DMS53 treated with DMSO at 0.1 percent for 48 hours (cell line): Measurements from ENCODE around the gene MNAT1.
A peak's percentile ranks its signal among the peaks of the same experiment; 100 is the strongest.
"Not testable (repeated sequence)": the region's sequence is repeated elsewhere in the genome, so short reads cannot be mapped to it uniquely, and the experiment has no call there.

Experiments
- DNase-seq: peaks from one replicate; lab custom pipeline; 2025; ENCODE audit not compliant: unreplicated experiment; lab: John Stamatoyannopoulos, UW

MNAT1 gene

DNA sequence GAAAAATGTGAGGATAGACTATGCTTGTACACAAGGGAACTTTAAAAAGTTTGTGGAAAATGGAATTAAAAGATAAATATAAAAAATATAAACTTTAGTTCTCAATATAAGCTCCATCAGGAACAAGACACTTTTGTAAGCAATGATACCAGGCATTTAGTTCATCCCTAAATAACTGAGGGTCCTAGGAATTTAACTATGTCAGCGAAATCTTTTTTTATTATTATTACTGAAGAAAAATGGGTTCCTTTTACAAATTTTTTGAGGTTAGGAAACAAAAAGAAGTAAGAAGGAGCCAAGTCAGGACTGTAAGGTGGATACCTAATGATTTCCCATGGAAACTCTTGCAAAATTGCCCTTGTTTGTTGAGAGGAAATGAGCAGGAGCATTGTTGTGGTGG is 143.6 kb downstream of the MNAT1 start:
- no peak for DNase-seq

DNA sequence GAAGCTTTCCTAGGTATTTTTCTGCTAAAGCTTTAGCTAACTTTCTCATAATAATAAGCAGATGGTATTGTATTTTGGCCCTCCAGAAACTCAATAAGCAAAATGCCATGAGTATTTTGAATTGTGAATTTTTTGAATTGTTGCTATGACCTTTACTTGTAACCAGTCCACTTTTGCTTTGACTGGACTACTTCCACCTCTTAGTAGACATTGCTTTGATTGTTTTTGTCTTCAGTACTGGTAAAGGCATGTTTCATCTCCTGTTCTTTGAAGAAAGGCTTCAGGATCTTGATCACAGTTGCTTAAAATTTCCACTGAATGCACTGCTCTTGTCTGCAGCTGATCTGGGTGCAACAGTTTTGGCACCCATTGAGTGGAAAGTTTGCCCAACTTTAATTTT is 144.0 kb downstream of the MNAT1 start:
- DNase-seq, result no peak

GRCh38 chr14:60882219-60882618 is 147.7 kb downstream of the MNAT1 start:
- DNase-seq, result no peak

DNA sequence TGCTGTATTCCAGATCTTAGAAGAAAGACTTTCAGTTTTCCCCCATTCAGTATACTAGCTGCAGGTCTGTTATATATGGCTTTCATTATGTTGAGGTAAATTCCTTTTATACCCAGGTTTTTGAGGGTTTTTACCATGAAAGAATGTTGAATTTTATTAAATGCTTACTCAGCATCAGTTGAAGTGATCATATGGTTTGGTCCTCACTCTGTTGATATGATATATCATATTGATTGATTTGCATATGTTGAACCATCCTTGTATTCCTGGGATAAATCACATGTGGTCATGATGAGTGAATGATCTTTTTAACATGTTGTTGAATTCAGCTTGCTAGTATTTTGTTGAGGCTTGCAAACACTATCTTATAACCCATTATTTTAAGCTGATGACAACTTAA is 149.6 kb downstream of the MNAT1 start:
- no peak for DNase-seq

- not testable (repeated sequence) for DNase-seq
These were observed 156.1 kb downstream of the MNAT1 start for GRCh38 chr14:60890636-60891035.

DNA sequence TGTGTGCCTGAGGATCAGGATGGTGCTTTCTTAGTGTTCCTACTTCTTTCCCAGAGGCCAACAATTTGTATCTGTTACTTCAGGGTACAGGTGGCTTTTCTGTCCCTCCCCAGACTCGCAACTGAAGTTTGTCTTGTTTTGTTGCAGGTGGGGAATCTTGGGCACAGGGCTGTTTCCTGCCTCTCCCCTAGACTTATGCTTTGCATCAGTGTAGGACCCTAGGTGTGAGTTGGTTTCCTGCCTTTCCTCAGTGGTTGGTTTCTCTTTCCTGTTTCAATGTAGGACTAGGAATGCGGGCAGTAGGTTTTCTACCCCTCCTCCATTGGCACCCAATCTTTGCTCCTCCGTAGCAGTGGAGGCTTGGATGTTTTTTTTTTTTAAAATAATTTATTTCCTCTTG is 159.3 kb downstream of the MNAT1 start:
- no peak for DNase-seq

DNA sequence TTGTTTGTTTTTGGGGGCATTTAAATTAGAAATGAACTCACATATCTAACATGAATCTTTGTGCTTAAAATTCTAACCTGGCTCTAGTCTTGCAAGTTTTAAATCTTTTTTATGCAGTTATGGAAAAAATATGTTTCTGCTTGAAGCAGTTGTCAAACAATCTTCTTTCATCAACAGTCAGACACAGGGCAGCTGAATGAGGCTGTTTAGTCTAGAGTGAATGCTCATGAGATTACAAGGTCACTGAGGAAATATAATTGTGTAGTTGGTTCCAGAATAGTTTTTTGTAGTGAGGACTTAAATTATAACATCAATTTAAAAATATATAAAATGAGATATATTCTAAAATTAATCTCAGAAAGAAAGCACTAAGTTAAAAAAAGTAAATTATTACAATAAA is 169.8 kb downstream of the MNAT1 start:
- no peak for DNase-seq

- DNase-seq, result no peak
These were observed 171.4 kb downstream of the MNAT1 start for GRCh38 chr14:60905923-60906322.

- DNase-seq, result no peak
These were observed 181.2 kb downstream of the MNAT1 start for GRCh38 chr14:60915781-60916180.

- DNase-seq, result no peak
These were observed 187.5 kb downstream of the MNAT1 start for GRCh38 chr14:60922050-60922449.

- no peak for DNase-seq
These were observed 190.7 kb downstream of the MNAT1 start for GRCh38 chr14:60925286-60925685.

- no peak for DNase-seq
These were observed 191.4 kb downstream of the MNAT1 start for GRCh38 chr14:60926002-60926401.

DNA sequence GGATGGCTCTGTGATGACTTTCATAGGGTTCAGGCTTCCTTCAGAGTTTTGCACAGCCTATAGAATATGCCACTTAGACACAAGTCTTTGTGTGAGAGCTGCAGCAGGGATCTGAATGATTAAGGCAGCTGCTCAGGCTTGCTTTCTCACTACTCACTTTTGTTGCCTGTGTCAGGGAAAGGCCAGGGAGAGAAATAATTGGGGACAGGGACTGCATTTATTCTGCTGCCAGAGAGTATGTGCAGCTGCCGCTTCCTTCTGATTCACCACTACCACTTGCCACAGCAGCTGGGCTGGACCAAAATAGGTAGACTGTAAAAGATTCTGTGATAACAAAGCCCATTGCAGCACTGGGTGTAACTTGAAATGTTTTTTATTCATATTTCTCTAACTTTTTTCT is 196.7 kb downstream of the MNAT1 start:
- DNase-seq, result peak; percentile 0

DNA sequence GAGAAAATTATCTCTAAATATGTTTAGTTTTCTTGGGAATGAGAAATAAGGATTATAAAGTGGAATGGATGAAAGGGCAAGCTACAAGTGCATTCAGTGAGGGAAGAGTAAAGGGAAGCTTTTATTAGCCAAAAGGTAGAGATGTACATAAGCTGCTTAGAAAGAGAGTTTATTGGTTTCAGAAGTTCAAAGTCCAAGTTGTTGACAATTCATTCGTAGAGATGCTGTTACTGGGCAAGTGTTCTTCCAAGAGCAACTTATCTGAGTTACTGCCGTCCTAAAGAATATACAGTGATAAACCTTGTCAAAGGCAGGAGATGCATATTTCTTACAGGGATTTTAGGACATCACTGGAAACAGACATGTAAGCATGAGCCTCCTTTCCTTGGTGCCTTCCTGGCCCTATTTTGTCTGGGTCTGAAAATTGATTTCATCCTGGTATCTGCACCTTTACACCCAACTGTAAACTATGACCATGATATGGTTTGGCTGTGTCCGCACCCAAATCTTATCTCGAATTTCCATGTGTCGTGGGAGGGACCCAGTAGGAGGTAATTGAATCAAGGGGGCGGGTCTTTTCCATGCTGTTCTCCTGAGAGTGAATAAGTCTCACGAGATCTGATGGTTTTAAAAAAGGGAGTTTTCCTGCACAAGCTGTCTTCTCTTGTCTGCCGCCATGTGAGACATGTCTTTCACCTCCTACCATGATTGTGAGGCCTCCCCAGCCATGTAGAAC is 199.5 kb downstream of the MNAT1 start:
- no peak for DNase-seq

GRCh38 chr14:60935319-60935718 is 200.8 kb downstream of the MNAT1 start:
- DNase-seq, result no peak

DNA sequence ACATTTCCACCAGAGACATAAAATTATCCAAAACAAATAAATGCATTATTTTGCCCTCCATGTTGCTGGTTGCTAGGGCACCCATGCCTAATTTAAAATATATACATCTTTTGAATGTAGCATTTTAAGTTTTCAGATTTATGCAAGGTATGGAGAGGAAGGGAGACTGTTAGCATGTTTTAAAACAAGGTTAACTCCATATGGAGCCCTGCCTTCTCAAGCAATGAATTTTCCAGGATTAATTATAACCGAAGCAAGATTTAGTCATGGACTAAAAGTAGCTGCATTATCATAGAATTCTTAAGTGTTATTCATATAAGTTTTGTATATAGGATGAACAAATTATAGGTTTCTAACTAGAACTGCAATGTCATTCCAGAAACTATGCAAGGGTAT is 209.1 kb downstream of the MNAT1 start:
- DNase-seq, result no peak

- DNase-seq, result no peak
These were observed 209.6 kb downstream of the MNAT1 start for GRCh38 chr14:60944204-60944603.

DNA sequence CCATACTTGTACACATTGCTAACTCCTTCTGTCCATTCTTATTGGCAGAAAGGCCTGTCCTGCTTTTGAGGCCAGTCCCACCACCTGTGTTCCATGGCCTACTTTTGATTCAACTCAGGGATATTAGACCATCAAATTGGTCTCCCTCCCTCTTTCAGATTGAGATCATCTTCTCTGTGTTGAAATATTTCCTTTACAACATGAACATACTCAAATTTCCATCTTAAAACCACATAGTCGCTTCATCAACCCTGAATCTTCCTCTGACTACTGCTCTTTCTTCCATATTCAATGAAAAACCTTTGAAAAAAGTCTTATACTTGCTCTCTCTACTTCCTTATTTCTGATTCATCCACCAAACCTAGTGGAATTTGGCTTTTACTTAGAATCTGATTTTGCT is 211.4 kb downstream of the MNAT1 start:
- no peak for DNase-seq

DNA sequence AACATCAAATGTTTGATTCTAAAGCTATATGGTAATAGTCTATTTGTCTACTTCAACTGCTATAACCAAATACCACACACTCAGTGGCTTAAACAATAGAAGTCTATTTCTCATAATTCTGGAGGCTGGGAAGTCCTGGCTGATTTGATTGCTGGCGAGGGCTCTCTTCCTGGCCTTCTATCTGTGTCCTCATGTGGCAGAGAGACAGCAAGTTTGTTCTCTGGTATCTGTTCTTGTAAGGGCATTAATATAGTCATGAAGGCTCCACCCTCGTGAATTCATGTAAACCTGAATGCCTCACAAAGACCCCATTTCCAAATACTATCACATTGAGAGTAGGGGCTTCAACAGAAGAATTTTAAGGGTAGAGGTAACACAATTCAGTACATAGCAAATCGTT is 212.2 kb downstream of the MNAT1 start:
- no peak for DNase-seq

DNA sequence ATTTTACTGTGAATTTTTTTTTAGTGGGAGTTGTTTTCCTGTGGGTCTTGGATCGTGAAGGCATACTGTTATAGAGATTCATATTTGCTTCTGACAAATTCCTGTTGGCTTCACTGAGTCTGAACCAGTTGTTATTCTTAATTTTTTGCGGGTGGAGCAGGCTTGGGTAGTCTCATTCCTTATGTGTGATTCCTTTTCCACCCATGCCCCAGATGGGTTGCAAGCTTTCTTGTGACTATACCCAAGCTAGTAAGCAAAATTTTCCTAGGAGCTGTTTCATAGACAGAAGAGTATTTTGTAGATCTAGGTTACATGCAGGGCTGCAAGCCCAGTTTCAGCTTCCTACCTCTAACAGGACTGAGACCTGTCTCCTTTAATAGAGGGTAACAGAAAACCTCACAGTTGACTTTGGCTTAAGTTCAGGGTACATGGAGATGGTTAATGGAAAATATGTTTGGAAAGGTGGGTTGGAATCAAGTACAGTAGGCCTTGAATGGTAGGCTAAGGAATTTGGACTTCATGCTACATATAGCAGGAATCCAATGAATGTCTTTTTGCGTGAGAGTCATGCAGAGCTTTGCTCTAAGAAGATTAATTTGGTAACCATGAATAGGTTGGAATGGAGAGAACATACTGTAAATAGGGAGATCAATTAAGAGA is 217.3 kb downstream of the MNAT1 start:
- no peak for DNase-seq

DNA sequence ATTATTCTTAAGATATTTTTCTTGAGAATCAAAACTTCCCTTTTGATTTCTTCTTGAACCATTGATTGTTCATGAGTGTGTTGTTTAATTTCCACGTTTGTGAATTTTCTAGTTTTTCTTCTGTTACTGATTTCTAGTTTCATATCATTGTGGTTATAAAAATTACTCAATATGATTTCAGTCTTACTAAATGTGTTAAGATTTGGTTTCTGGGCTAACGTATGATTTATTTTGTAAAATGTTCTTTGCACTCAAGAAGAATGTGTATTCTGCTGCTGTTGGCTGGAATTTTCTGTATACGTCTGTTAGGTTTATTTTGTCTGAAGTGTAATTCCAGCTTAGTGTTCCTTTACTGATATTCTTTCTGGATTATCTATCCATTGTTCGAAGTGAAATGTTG is 221.6 kb downstream of the MNAT1 start:
- no peak for DNase-seq

- no peak for DNase-seq
These were observed 222.1 kb downstream of the MNAT1 start for GRCh38 chr14:60956632-60957031.

DNA sequence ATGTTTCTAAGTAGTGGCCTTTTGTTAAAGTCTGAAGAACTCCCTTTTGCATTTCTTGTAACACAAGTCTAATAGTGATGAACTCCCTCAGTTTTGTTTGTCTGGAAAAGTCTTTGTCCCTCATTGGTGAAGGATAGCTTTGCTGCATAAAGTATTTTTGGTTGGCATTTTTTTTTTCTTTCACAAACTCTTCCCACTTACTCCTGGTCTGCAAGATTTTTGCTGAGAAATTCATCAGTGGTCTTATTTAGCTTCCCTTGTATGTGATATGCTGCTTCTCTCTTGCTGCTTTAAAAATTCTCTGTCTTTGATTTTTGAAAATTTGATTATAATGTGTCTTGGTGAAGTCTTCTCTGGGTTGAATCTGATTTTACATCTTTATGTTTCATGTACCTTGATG is 223.6 kb downstream of the MNAT1 start:
- no peak for DNase-seq
